HG03108 (cell line): Measurements from ENCODE around the gene SAYSD1.
"Not testable (repeated sequence)": the region's sequence is repeated elsewhere in the genome, so short reads cannot be mapped to it uniquely, and the experiment has no call there.

ENCODE experiments used
- ATAC-seq: cut with Tn5 transposase; IDR thresholded peaks from one replicate; pipeline ENCODE4 v1.9.1; 2021; ENCODE audit warnings: moderate library complexity; ENCODE audit not compliant: unreplicated experiment

The SAYSD1 gene

GRCh38 chr6:39114704-39115599 lies at the start of gene SAYSD1:
SAYSD1 (minus strand) TSS chr6:39115186; CDS start chr6:39115089, 97 bp downstream.
- peak; percentile 91 for ATAC-seq

- ATAC-seq = no peak
These were observed 42.5 kb upstream of the SAYSD1 start for GRCh38 chr6:39157511-39157910.

GRCh38 chr6:39156801-39157200 lies 41.8 kb upstream of the SAYSD1 start:
- no peak for ATAC-seq

- no peak for ATAC-seq
These were observed 39.7 kb upstream of the SAYSD1 start for GRCh38 chr6:39154705-39155104.

- ATAC-seq = no peak
These were observed 38.9 kb upstream of the SAYSD1 start for GRCh38 chr6:39153766-39154397.

- ATAC-seq = no peak
These were observed 37.3 kb upstream of the SAYSD1 start for GRCh38 chr6:39152262-39152661.

GRCh38 chr6:39151211-39151610 lies 36.2 kb upstream of the SAYSD1 start:
- no peak for ATAC-seq

GRCh38 chr6:39144481-39145173 lies 29.6 kb upstream of the SAYSD1 start:
- ATAC-seq = no peak

- ATAC-seq = no peak
These were observed 28.4 kb upstream of the SAYSD1 start for GRCh38 chr6:39143238-39143930.

GRCh38 chr6:39140556-39141167 lies 25.7 kb upstream of the SAYSD1 start:
- ATAC-seq = no peak

GRCh38 chr6:39137245-39137644 lies 22.3 kb upstream of the SAYSD1 start:
- ATAC-seq = no peak

GRCh38 chr6:39136207-39136606 lies 21.2 kb upstream of the SAYSD1 start:
- not testable (repeated sequence) for ATAC-seq

GRCh38 chr6:39134761-39135160 lies 19.8 kb upstream of the SAYSD1 start:
- ATAC-seq = not testable (repeated sequence)

GRCh38 chr6:39130691-39131090 lies 15.7 kb upstream of the SAYSD1 start:
- no peak for ATAC-seq

- no peak for ATAC-seq
These were observed 13.8 kb upstream of the SAYSD1 start for GRCh38 chr6:39128832-39129231.

- ATAC-seq = no peak
These were observed 13.1 kb upstream of the SAYSD1 start for GRCh38 chr6:39128106-39128505.

GRCh38 chr6:39124114-39124513 lies 9.1 kb upstream of the SAYSD1 start:
- ATAC-seq = no peak

GRCh38 chr6:39118921-39119320 lies 3.9 kb upstream of the SAYSD1 start:
- no peak for ATAC-seq

- ATAC-seq = peak; percentile 13
These were observed 640 bp downstream of the SAYSD1 start for GRCh38 chr6:39114388-39114703.

- ATAC-seq = no peak
These were observed 1.2 kb downstream of the SAYSD1 start for GRCh38 chr6:39113788-39114187.

- ATAC-seq = no peak
These were observed 3.7 kb downstream of the SAYSD1 start for GRCh38 chr6:39111280-39111679.
